Mesendoderm (in vitro differentiated cells): Measurements from ENCODE around the gene TIGD1.

Experiments
- DNase-seq: peaks from one replicate; pipeline ENCODE4 v3.0.0; 2013
- H2AK5ac ChIP-seq: 2 replicates; pipeline ENCODE4 v1.6.1; 2013; ENCODE audit warnings: low read length, inconsistent platforms
- H2BK120ac ChIP-seq: 2 replicates; pipeline ENCODE4 v1.6.1; 2013; ENCODE audit warnings: low read depth, mild to moderate bottlenecking, low read length, moderate library complexity, mixed read lengths
- H2BK15ac ChIP-seq: replicated peaks from 2 replicates; pipeline ENCODE4 v1.6.1; 2013; ENCODE audit warnings: low read depth, mild to moderate bottlenecking, moderate library complexity
- H2BK5ac ChIP-seq: 2 replicates; pipeline ENCODE4 v1.6.1; 2013; ENCODE audit warnings: low read length, inconsistent platforms
- H3K18ac ChIP-seq: 2 replicates; pipeline ENCODE4 v1.6.1; 2013; ENCODE audit warnings: mild to moderate bottlenecking, low read length, mixed read lengths
- H3K23ac ChIP-seq: one replicate; pipeline ENCODE4 v1.6.1; 2013; ENCODE audit warnings: low read length
- H3K27ac ChIP-seq: 2 replicates; pipeline ENCODE4 v1.5.1; 2013; ENCODE audit warnings: low read depth, mild to moderate bottlenecking, inconsistent platforms, low read length, moderate library complexity
- H3K27me3 ChIP-seq: 2 replicates; pipeline ENCODE4 v1.6.1; 2013; ENCODE audit warnings: low read length, control low read depth, mild to moderate bottlenecking, inconsistent platforms; ENCODE audit not compliant: insufficient read depth, poor library complexity
- H3K36me3 ChIP-seq: 2 replicates; pipeline ENCODE4 v1.6.1; 2013; ENCODE audit warnings: low read length, inconsistent platforms; ENCODE audit not compliant: control insufficient read depth, insufficient read depth
- H3K4ac ChIP-seq: one replicate; pipeline ENCODE4 v1.6.1; 2013; ENCODE audit warnings: low read depth, mild to moderate bottlenecking, low read length, moderate library complexity
- H3K4me1 ChIP-seq: 2 replicates; pipeline ENCODE4 v1.6.1; 2013; ENCODE audit warnings: low read depth, low read length, inconsistent platforms; ENCODE audit not compliant: control insufficient read depth
- H3K4me2 ChIP-seq: 2 replicates; pipeline ENCODE4 v1.6.1; 2013; ENCODE audit warnings: low read length
- H3K4me3 ChIP-seq: 2 replicates; pipeline ENCODE4 v1.5.1; 2013; ENCODE audit warnings: mild to moderate bottlenecking, low read length
- H3K56ac ChIP-seq: one replicate; pipeline ENCODE4 v1.6.1; 2013; ENCODE audit warnings: low read length
- H3K79me1 ChIP-seq: 2 replicates; pipeline ENCODE4 v1.6.1; 2013; ENCODE audit warnings: low read length, inconsistent platforms
- H3K79me2 ChIP-seq: 2 replicates; pipeline ENCODE4 v1.6.1; 2013; ENCODE audit warnings: mild to moderate bottlenecking, low read length; ENCODE audit not compliant: control insufficient read depth, insufficient read depth
- H3K9ac ChIP-seq: 2 replicates; pipeline ENCODE4 v1.6.1; 2013; ENCODE audit warnings: low read length, inconsistent platforms
- H4K5ac ChIP-seq: one replicate; pipeline ENCODE4 v1.6.1; 2013; ENCODE audit warnings: low read length
- H4K8ac ChIP-seq: one replicate; pipeline ENCODE4 v1.6.1; 2013; ENCODE audit warnings: low read depth, mild to moderate bottlenecking, control low read depth, low read length, moderate library complexity
- WGBS: extraction: QIAGEN DNeasy Blood & Tissue Kit; methylation state at CpG from one replicate; pipeline ENCODE4 v1.1.7; 2013; ENCODE audit warnings: low lambda C conversion rate, missing lambda C conversion rate; ENCODE audit not compliant: insufficient coverage; ENCODE audit errors: extremely low coverage; 5-methylcytosine and 5-hydroxymethylcytosine counted together

The TIGD1 gene

GRCh38 chr2:232544674-232545073, 5.7 kb downstream of the TIGD1 start:
- H3K56ac ChIP-seq = no peak overlapping the region
- no peak overlapping the region for H3K27ac ChIP-seq
- H2AK5ac ChIP-seq = no peak overlapping the region
- no peak overlapping the region for H3K4ac ChIP-seq
- no peak overlapping the region for H3K18ac ChIP-seq
- no peak overlapping the region for H2BK15ac ChIP-seq
- DNase-seq = no peak
- H3K4me2 ChIP-seq = no peak overlapping the region
- no peak overlapping the region for H3K9ac ChIP-seq
- no peak overlapping the region for H3K23ac ChIP-seq
- peaks cover 6% of the 10 kb centered on the region for H3K79me1 ChIP-seq
- H4K8ac ChIP-seq = no peak overlapping the region
- H3K27me3 ChIP-seq = no peaks in the 10 kb centered on the region
- H4K5ac ChIP-seq = no peak overlapping the region
- no peaks in the 10 kb centered on the region for H3K79me2 ChIP-seq
- H2BK5ac ChIP-seq = no peak overlapping the region
- H3K4me1 ChIP-seq = no peaks in the 10 kb centered on the region
- no peaks in the 10 kb centered on the region for H3K36me3 ChIP-seq
- H2BK120ac ChIP-seq = no peak overlapping the region
- WGBS = no CpG with 5 or more reads among the region's 6 CpGs
- no peak overlapping the region for H3K4me3 ChIP-seq

DNA sequence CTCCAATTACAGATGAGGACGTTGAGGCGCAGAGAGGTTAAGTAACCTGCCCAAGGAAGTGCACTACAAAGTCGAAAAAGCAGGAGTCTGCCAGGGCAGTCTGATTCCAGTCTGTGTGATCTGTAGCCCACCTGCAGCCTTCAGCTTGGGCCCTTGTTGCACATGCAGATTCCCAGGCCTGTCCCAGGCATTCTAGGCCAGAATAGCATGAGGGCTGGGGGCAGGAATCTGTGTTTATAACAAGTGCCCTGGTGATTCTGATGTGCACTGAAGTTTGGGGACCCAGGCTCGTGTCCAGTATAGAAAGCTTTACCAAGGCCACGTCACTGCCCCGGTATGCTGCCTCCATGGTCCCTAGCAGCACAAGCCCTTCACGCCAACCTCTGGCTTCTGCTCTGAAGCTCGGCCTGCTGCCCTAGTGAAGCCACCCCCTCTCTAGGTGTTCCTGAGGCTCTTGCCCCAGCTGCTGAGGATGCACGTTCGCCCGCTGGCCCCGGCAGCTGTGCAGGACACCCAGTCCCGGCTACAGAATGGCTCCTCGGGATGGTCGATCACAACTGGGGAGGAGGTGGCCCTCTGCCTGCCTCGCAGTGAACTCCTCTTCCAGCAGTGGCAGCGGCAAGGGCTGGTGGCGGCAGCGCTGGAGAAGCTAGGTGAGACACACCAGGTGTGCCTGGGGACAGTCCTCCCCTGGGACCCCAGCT, 6.3 kb downstream of the TIGD1 start:
- no peak overlapping the region for H2BK120ac ChIP-seq
- peaks cover 6% of the 10 kb centered on the region for H3K79me1 ChIP-seq
- no peak overlapping the region for H3K4me3 ChIP-seq
- H3K36me3 ChIP-seq = no peaks in the 10 kb centered on the region
- H4K8ac ChIP-seq = no peak overlapping the region
- no peaks in the 10 kb centered on the region for H3K79me2 ChIP-seq
- no peak for DNase-seq
- no peaks in the 10 kb centered on the region for H3K27me3 ChIP-seq
- H4K5ac ChIP-seq = no peak overlapping the region
- no peak overlapping the region for H3K4me2 ChIP-seq
- H3K23ac ChIP-seq = no peak overlapping the region
- WGBS = no CpG with 5 or more reads among the region's 19 CpGs
- H3K18ac ChIP-seq = no peak overlapping the region
- H3K9ac ChIP-seq = no peak overlapping the region
- no peak overlapping the region for H2BK15ac ChIP-seq
- no peaks in the 10 kb centered on the region for H3K4me1 ChIP-seq
- no peak overlapping the region for H2AK5ac ChIP-seq
- H3K56ac ChIP-seq = no peak overlapping the region
- H2BK5ac ChIP-seq = no peak overlapping the region
- H3K27ac ChIP-seq = no peak overlapping the region
- no peak overlapping the region for H3K4ac ChIP-seq

DNA sequence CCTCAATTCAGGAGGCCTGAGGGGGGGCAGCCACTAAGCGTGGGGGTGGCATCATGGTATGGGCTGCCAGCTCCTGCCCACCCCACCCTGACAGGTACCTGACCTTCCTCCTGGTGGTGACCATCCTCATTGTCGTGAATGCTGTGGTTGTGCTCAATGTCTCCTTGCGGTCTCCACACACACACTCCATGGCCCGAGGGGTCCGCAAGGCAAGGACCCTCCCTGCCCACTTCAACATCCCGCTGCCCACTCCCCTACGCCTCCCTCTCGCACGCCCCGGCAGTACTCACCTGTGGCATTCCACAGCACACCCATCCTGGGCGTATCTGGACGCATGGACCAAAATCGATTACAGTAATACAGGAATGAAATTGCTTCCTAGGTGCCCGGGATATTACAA, 6.9 kb downstream of the TIGD1 start:
- H3K18ac ChIP-seq = no peak overlapping the region
- no peak overlapping the region for H2AK5ac ChIP-seq
- peaks cover 6% of the 10 kb centered on the region for H3K79me1 ChIP-seq
- H2BK5ac ChIP-seq = no peak overlapping the region
- no peaks in the 10 kb centered on the region for H3K79me2 ChIP-seq
- H2BK15ac ChIP-seq = no peak overlapping the region
- H3K27ac ChIP-seq = no peak overlapping the region
- H3K4me2 ChIP-seq = no peak overlapping the region
- H3K56ac ChIP-seq = no peak overlapping the region
- H4K8ac ChIP-seq = no peak overlapping the region
- no peak overlapping the region for H3K4me3 ChIP-seq
- H3K23ac ChIP-seq = no peak overlapping the region
- H3K36me3 ChIP-seq = no peaks in the 10 kb centered on the region
- no peak overlapping the region for H3K9ac ChIP-seq
- no peak overlapping the region for H4K5ac ChIP-seq
- no CpG with 5 or more reads among the region's 14 CpGs for WGBS
- no peak overlapping the region for H3K4ac ChIP-seq
- DNase-seq = no peak
- H3K27me3 ChIP-seq = no peaks in the 10 kb centered on the region
- no peaks in the 10 kb centered on the region for H3K4me1 ChIP-seq
- H2BK120ac ChIP-seq = no peak overlapping the region

DNA sequence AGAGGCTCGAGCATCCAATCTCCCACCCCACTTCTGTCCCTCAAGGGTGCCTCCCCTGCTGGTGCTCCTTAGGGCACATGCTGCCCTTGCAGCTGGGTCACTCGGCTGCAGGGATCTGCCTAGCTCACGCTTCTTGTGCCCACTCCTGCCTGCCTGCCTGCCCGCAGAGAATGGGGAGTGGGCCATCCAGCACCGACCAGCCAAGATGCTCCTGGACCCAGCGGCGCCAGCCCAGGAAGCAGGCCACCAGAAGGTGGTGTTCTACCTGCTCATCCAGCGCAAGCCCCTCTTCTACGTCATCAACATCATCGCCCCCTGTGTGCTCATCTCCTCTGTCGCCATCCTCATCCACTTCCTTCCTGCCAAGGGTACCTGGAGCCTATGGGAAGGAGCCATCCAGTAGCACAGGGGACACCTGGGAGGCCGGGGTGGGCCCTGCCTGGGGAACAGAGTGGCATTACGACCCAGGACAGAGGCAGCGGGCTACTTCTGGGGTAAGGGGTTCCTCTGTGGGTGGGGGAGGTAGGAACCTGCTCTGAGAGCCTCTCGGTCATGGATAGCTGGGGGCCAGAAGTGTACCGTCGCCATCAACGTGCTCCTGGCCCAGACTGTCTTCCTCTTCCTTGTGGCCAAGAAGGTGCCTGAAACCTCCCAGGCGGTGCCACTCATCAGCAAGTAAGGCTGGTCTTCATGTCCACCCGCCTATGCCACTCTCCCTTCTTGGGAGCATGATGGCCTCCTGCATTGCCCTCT, 7.5 kb downstream of the TIGD1 start:
- no peaks in the 10 kb centered on the region for H3K79me2 ChIP-seq
- no peak overlapping the region for H4K5ac ChIP-seq
- no peak overlapping the region for H3K18ac ChIP-seq
- no peaks in the 10 kb centered on the region for H3K36me3 ChIP-seq
- H3K79me1 ChIP-seq = peaks cover 6% of the 10 kb centered on the region
- H3K56ac ChIP-seq = no peak overlapping the region
- WGBS = no CpG with 5 or more reads among the region's 20 CpGs
- no peak overlapping the region for H2AK5ac ChIP-seq
- no peak overlapping the region for H3K4me3 ChIP-seq
- H3K4me2 ChIP-seq = no peak overlapping the region
- no peak overlapping the region for H2BK5ac ChIP-seq
- H3K27me3 ChIP-seq = no peaks in the 10 kb centered on the region
- H3K27ac ChIP-seq = no peak overlapping the region
- no peak for DNase-seq
- H3K4ac ChIP-seq = no peak overlapping the region
- H3K23ac ChIP-seq = no peak overlapping the region
- peaks cover 2% of the 10 kb centered on the region for H3K4me1 ChIP-seq
- H4K8ac ChIP-seq = no peak overlapping the region
- H3K9ac ChIP-seq = no peak overlapping the region
- no peak overlapping the region for H2BK120ac ChIP-seq
- no peak overlapping the region for H2BK15ac ChIP-seq

- Histone ChIP-seq H3K4ac (no peak overlapping the region), H3K18ac (no peak overlapping the region), H2BK120ac (no peak overlapping the region), H3K79me2 (no peaks in the 10 kb centered on the region), H3K27ac (no peak overlapping the region), H3K9ac (no peak overlapping the region), H3K4me1 (peaks cover 2% of the 10 kb centered on the region), H4K8ac (no peak overlapping the region), H4K5ac (no peak overlapping the region), H3K56ac (no peak overlapping the region), H2AK5ac (no peak overlapping the region), H3K27me3 (no peaks in the 10 kb centered on the region), H3K4me3 (no peak overlapping the region), H2BK15ac (no peak overlapping the region), H2BK5ac (no peak overlapping the region), H3K23ac (no peak overlapping the region), H3K79me1 (peaks cover 3% of the 10 kb centered on the region), H3K4me2 (no peak overlapping the region), H3K36me3 (no peaks in the 10 kb centered on the region)
- no CpG with 5 or more reads among the region's 9 CpGs for WGBS
- no peak for DNase-seq
These were observed 8.2 kb downstream of the TIGD1 start for GRCh38 chr2:232541961-232542714.
